GM12878 (cell line): Measurements from ENCODE around the gene ZC3H6.

ENCODE experiments used
- E2F4 ChIP-seq: IDR thresholded peaks from 2 replicates; pipeline ENCODE4 v1.6.1; 2012; ENCODE audit warnings: low read depth, low read length, improper control_type of control experiment
- JUND ChIP-seq: IDR thresholded peaks from 2 replicates; pipeline ENCODE4 v1.6.1; 2012; ENCODE audit warnings: low read depth, mild to moderate bottlenecking, low read length, improper control_type of control experiment, moderate library complexity
- KAT2A ChIP-seq: conservative IDR thresholded peaks from 2 replicates; pipeline ENCODE4 v1.6.1; 2011; ENCODE audit warnings: low read depth, low read length; ENCODE audit not compliant: control insufficient read depth
- KDM1A ChIP-seq: fragments of 200-600 bp; sonication (generic); IDR thresholded peaks from 2 replicates; pipeline ENCODE4 v1.6.1; 2016; ENCODE audit warnings: borderline replicate concordance
- NFYB ChIP-seq: IDR thresholded peaks from 2 replicates; pipeline ENCODE4 v1.6.1; 2011; ENCODE audit warnings: low read depth, mild to moderate bottlenecking, low read length, improper control_type of control experiment, moderate library complexity; ENCODE audit not compliant: insufficient read depth
- NRF1 ChIP-seq: conservative IDR thresholded peaks from 2 replicates; pipeline ENCODE4 v1.6.1; 2011; ENCODE audit warnings: mild to moderate bottlenecking, low read depth, low read length, improper control_type of control experiment
- PBX3 ChIP-seq: IDR thresholded peaks from 2 replicates; pipeline ENCODE4 v1.6.1; 2011; ENCODE audit warnings: mild to moderate bottlenecking, low read depth, low read length, moderate library complexity; ENCODE audit not compliant: insufficient replicate concordance
- POLR2A ChIP-seq: IDR thresholded peaks from 2 replicates; pipeline ENCODE4 v1.6.1; 2011; ENCODE audit warnings: low read depth, mild to moderate bottlenecking, low read length
- SMAD1 ChIP-seq: fragments of 450-650 bp; IDR thresholded peaks from 2 replicates; pipeline ENCODE4 v1.6.1; 2018; ENCODE audit warnings: mild to moderate bottlenecking, low read depth; ENCODE audit not compliant: partially characterized antibody
- SMC3 ChIP-seq: IDR thresholded peaks from 2 replicates; pipeline ENCODE4 v1.6.1; 2011; ENCODE audit warnings: low read length, improper control_type of control experiment, borderline replicate concordance
- TF ChIP-seq, protein P1 (sequence below): IDR thresholded peaks from 2 replicates; pipeline ENCODE4 v1.6.1; 2011; ENCODE audit warnings: borderline replicate concordance, low read depth, mild to moderate bottlenecking, moderate library complexity, mixed read lengths, low read length; ENCODE audit not compliant: insufficient read depth; ENCODE audit errors: extremely low read length
- TF ChIP-seq, protein P2 (sequence below), 3 experiments: IDR thresholded peaks in 2 of 3; conservative IDR thresholded peaks in 1 of 3; 2 replicates each; pipeline ENCODE4 v1.5.1; 2011; ENCODE audit warnings: low read depth in 3 of 3, low read length in 3 of 3, mild to moderate bottlenecking in 3 of 3, control low read depth in 2 of 3, moderate library complexity in 2 of 3, inconsistent platforms in 1 of 3, mixed read lengths in 1 of 3; ENCODE audit not compliant: control insufficient read depth in 2 of 3, insufficient read depth in 1 of 3; ENCODE audit errors: extremely low read depth in 1 of 3

DNA sequence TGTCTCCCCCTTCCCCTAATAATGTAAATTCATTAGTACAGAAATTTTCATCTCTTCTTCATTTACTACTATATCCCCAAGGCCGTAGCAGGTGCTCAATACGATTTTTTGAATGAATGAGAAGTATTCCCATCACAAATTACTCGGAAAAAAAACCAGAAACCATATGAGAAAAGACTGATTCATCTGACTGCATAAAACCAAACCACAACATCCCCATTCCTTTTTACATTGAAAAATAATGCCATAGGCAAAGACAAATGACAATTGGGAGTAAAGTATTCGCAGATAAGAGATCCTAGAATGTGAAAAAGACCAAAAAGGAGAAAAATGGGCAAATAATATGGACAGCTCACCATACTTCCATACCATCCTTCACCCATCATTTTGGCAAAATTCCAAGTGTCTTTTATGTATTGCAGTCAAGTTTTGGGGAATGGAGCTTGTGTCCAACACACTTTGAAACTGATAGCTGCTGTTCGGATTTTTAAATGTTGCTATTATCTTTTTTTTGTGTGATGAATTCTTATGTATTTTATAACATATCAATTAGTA, 22.1 kb upstream of the ZC3H6 start:
- no peak for TF ChIP-seq KAT2A
- TF ChIP-seq, protein P1, sequence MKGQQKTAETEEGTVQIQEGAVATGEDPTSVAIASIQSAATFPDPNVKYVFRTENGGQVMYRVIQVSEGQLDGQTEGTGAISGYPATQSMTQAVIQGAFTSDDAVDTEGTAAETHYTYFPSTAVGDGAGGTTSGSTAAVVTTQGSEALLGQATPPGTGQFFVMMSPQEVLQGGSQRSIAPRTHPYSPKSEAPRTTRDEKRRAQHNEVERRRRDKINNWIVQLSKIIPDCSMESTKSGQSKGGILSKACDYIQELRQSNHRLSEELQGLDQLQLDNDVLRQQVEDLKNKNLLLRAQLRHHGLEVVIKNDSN, result no peak
- TF ChIP-seq PBX3, result no peak
- TF ChIP-seq KDM1A, result no peak
- TF ChIP-seq, protein P2, sequence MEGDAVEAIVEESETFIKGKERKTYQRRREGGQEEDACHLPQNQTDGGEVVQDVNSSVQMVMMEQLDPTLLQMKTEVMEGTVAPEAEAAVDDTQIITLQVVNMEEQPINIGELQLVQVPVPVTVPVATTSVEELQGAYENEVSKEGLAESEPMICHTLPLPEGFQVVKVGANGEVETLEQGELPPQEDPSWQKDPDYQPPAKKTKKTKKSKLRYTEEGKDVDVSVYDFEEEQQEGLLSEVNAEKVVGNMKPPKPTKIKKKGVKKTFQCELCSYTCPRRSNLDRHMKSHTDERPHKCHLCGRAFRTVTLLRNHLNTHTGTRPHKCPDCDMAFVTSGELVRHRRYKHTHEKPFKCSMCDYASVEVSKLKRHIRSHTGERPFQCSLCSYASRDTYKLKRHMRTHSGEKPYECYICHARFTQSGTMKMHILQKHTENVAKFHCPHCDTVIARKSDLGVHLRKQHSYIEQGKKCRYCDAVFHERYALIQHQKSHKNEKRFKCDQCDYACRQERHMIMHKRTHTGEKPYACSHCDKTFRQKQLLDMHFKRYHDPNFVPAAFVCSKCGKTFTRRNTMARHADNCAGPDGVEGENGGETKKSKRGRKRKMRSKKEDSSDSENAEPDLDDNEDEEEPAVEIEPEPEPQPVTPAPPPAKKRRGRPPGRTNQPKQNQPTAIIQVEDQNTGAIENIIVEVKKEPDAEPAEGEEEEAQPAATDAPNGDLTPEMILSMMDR (IDR thresholded peaks at IDR 0.05 in 2 of 3, conservative IDR thresholded peaks at IDR 0.05 in 1 of 3; ENCODE audit: control insufficient read depth in 2 of 3, extremely low read depth in 1 of 3, insufficient read depth in 1 of 3, low read depth in 3 of 3, low read length in 3 of 3), result no peak
- TF ChIP-seq JUND, result no peak
- TF ChIP-seq NFYB, result no peak
- TF ChIP-seq POLR2A, result no peak
- TF ChIP-seq SMC3, result no peak
- TF ChIP-seq SMAD1, result no peak
- no peak for TF ChIP-seq E2F4
- TF ChIP-seq NRF1, result no peak
